Measurements from ENCODE around the gene RNF5. TPM values are rescaled to one million over a fixed set of nuclear protein-coding genes. Genes with fewer than 3 reads are reported as not detected.

RNF5 gene
- total and polyA plus RNA-seq, 9 of the 15 experiments (the other 6 are each of a cell fraction or from before 2014, with no cell fraction given), result 62.2 to 245 (median 129) TPM

- no peak for TF ChIP-seq FOXP4 (CRISPR knock-in tag; IDR thresholded peaks at IDR 0.05; ENCODE audit: borderline replicate concordance)
- no peak for TF ChIP-seq RBM17 (IDR thresholded peaks at IDR 0.05; ENCODE audit: borderline replicate concordance, low read depth, low read length)
- TF ChIP-seq ZEB2 (IDR thresholded peaks at IDR 0.05), result no peak; the same call in 1 of the 2 replicates
- TF ChIP-seq MTA1 (IDR thresholded peaks at IDR 0.05; ENCODE audit: borderline replicate concordance), result no peak
- TF ChIP-seq YBX1 (IDR thresholded peaks at IDR 0.05), result no peak
- TF ChIP-seq PREB (CRISPR knock-in tag; IDR thresholded peaks at IDR 0.05), result no peak
- no peak; the same call in 1 of the 2 replicates for TF ChIP-seq USF1 (CRISPR knock-in tag; IDR thresholded peaks at IDR 0.05)
- TF ChIP-seq ARID4B (CRISPR knock-in tag; IDR thresholded peaks at IDR 0.05), result peak; percentile 81
- TF ChIP-seq NCOA6 (IDR thresholded peaks at IDR 0.05), result peak; percentile 64; the same call in 1 of the 2 replicates
- no peak for TF ChIP-seq HMG20B (CRISPR knock-in tag; IDR thresholded peaks at IDR 0.05)
- no peak for TF ChIP-seq HNRNPUL1 (IDR thresholded peaks at IDR 0.05; ENCODE audit: low read length)
- no peak; the same call in 1 of the 2 replicates for TF ChIP-seq GABPB1 (CRISPR knock-in tag; IDR thresholded peaks at IDR 0.05)
- TF ChIP-seq CREM (IDR thresholded peaks at IDR 0.05; ENCODE audit: low read depth), result no peak
- TF ChIP-seq NFIX (CRISPR knock-in tag; IDR thresholded peaks at IDR 0.05; ENCODE audit: low read depth), result no peak
- TF ChIP-seq ELF1 (tag; IDR thresholded peaks at IDR 0.05), result no peak
- no peak for TF ChIP-seq ZNF395 (CRISPR knock-in tag; IDR thresholded peaks at IDR 0.05)
- no peak for TF ChIP-seq ZNF717 (CRISPR knock-in tag; IDR thresholded peaks at IDR 0.05)
- no peak for TF ChIP-seq NR0B1 (IDR thresholded peaks at IDR 0.05; ENCODE audit: partially characterized antibody)
Observed at GRCh38 chr6:32154514-32155161, 23.6 kb upstream of the RNF5 start (continued).

Data from K562 (cell line).